K562 (cell line): Measurements from ENCODE around the gene MED29. TPM values are rescaled to one million over a fixed set of nuclear protein-coding genes. Genes with fewer than 3 reads are reported as not detected.

Source experiments
- ATAC-seq: fragments of 200-7000 bp; cut with Tn5 transposase; 3 replicates; pipeline ENCODE4 v1.9.1; 2020; ENCODE audit warnings: moderate library complexity
- BruUV-seq: library from RNA; stranded (reverse); fragments of 400-500 nt; replicated peaks from 2 replicates; lab custom pipeline; 2021; lab: Mats Ljungman, UMichigan
- CTCF ChIA-PET: fragments of 300-600 bp; formaldehyde crosslinking; extraction: SDS; loops from one replicate; lab custom pipeline; 2021; ENCODE audit warnings: low intra/inter-chr PET ratio; lab: Yijun Ruan, JAX
- POLR2A ChIA-PET: fragments of 300-600, 350-650 bp; sonication (Branson Sonifier 250); formaldehyde crosslinking; extraction: SDS; loops from one replicate; lab custom pipeline; 2021; ENCODE audit warnings: antibody characterized with exemption, inconsistent platforms; lab: Yijun Ruan, JAX
- DNase-seq, 4 experiments: peaks; one replicate each; pipeline versions ENCODE4 v3.0.0 to v3.0.0-alpha.2; 2011 to 2018; ENCODE audit warnings: low spot score in 3 of 4, mixed read lengths in 3 of 4; ENCODE audit errors: extremely low read depth in 1 of 4
- FAIRE-seq: peaks from 2 replicates; lab custom pipeline; 2011; peaks lifted over from hg19 to GRCh38; lab: Jason Lieb, UNC
- H2AFZ ChIP-seq: 2 replicates; pipeline ENCODE4 v1.6.0; 2011; ENCODE audit warnings: low read depth, low read length, control low read depth, inconsistent platforms
- H3K27ac ChIP-seq: fragments of 200-600 bp; 3 replicates; pipeline ENCODE4 v1.8.0; 2011; ENCODE audit warnings: low read depth, mild to moderate bottlenecking, control low read depth, inconsistent platforms, low read length, moderate library complexity, mixed read lengths; ENCODE audit errors: extremely low read depth
- H3K27me3 ChIP-seq, 2 experiments: fragments of 300-600 bp in 1 of 2; 2 replicates in 1 of 2; 3 replicates in 1 of 2; pipeline versions ENCODE4 v1.6.0 to v1.8.0; 2011; ENCODE audit warnings: inconsistent platforms in 2 of 2, low read length in 2 of 2, mild to moderate bottlenecking in 1 of 2, mixed read lengths in 1 of 2, moderate library complexity in 1 of 2; ENCODE audit not compliant: control insufficient read depth in 2 of 2, insufficient read depth in 2 of 2
- H3K36me3 ChIP-seq: fragments of 300-600 bp; 3 replicates; pipeline ENCODE4 v1.8.0; 2011; ENCODE audit warnings: mild to moderate bottlenecking, low read length, inconsistent platforms; ENCODE audit not compliant: control insufficient read depth, insufficient read depth
- H3K4me1 ChIP-seq, 2 experiments: fragments of 200-600 bp in 1 of 2; replicated peaks in 1 of 2; 2 replicates in 1 of 2; 3 replicates in 1 of 2; pipeline versions ENCODE4 v1.5.1 to v1.8.0; 2011; ENCODE audit warnings: inconsistent platforms in 2 of 2, low read length in 2 of 2, mild to moderate bottlenecking in 1 of 2, mixed read lengths in 1 of 2, moderate library complexity in 1 of 2; ENCODE audit not compliant: control insufficient read depth in 2 of 2, insufficient read depth in 2 of 2
- H3K4me2 ChIP-seq: 2 replicates; pipeline ENCODE4 v1.6.1; 2011; ENCODE audit warnings: low read length, control low read depth, inconsistent platforms, mixed read lengths; ENCODE audit not compliant: insufficient read depth
- H3K4me3 ChIP-seq: fragments of 200-600 bp; sonication (generic), shearing (Covaris generic); 2 replicates; pipeline ENCODE4 v1.5.1; 2016; ENCODE audit warnings: control low read depth, inconsistent platforms
- H3K79me2 ChIP-seq: fragments of 200-600 bp; 3 replicates; pipeline ENCODE4 v1.8.0; 2011; ENCODE audit warnings: low read length, inconsistent platforms; ENCODE audit not compliant: control insufficient read depth, insufficient read depth
- H3K9ac ChIP-seq, 2 experiments: 2 replicates each; pipeline versions ENCODE4 v1.6.0 to v1.6.1; 2011; ENCODE audit warnings: low read depth in 2 of 2, low read length in 2 of 2, control low read depth in 1 of 2, inconsistent platforms in 1 of 2, mild to moderate bottlenecking in 1 of 2, mixed read lengths in 1 of 2; ENCODE audit not compliant: insufficient read depth in 1 of 2
- H3K9me1 ChIP-seq: one replicate; pipeline ENCODE4 v1.6.0; 2011; ENCODE audit warnings: inconsistent platforms, mild to moderate bottlenecking, low read length, moderate library complexity; ENCODE audit not compliant: control insufficient read depth, insufficient read depth
- H3K9me3 ChIP-seq: replicated peaks from 2 replicates; pipeline ENCODE4 v1.5.1; 2011; ENCODE audit warnings: low read depth, low read length, inconsistent platforms; ENCODE audit not compliant: control insufficient read depth, insufficient read depth
- H4K20me1 ChIP-seq: replicated peaks from 2 replicates; pipeline ENCODE4 v1.6.1; 2011; ENCODE audit warnings: low read length, inconsistent platforms, mixed read lengths; ENCODE audit not compliant: control insufficient read depth, insufficient read depth
- BCOR ChIP-seq: fragments of 450-650 bp; IDR thresholded peaks from 2 replicates; pipeline ENCODE4 v1.6.1; 2016
- CTBP1 ChIP-seq: fragments of 450-650 bp; IDR thresholded peaks from 2 replicates; pipeline ENCODE4 v1.6.1; 2016; ENCODE audit warnings: borderline replicate concordance
- POLR2G ChIP-seq: fragments of 200-400 bp; formaldehyde crosslinking; IDR thresholded peaks from 2 replicates; pipeline ENCODE4 v1.6.1; 2017; ENCODE audit warnings: low read depth, mild to moderate bottlenecking, antibody characterized with exemption, low read length, moderate library complexity
- SPI1 ChIP-seq: IDR thresholded peaks from 2 replicates; pipeline ENCODE4 v1.6.1; 2011; ENCODE audit warnings: low read depth, low read length, control low read depth, borderline replicate concordance
- U2AF1 ChIP-seq: fragments of 200-400 bp; formaldehyde crosslinking; optimal IDR thresholded peaks from 2 replicates; pipeline ENCODE3; 2017; ENCODE audit warnings: mild to moderate bottlenecking, low read depth, low read length, moderate library complexity
- WGBS: fragments of 100-300 bp; shearing (Covaris generic); methylation state at CpG from one replicate; pipeline ENCODE4 v1.1.6; 2016; ENCODE audit warnings: low coverage, mixed read lengths; ENCODE audit not compliant: insufficient coverage; ENCODE audit errors: missing lambda C conversion rate; 5-methylcytosine and 5-hydroxymethylcytosine counted together
- in situ Hi-C: fragments of 300-500 bp; cut with MboI; formaldehyde crosslinking; loops from 4 replicates; pipeline ENCODE4 v1.15.0; 2018; ENCODE audit warnings: inconsistent platforms, mixed read lengths
- intact Hi-C: fragments of 100-400 bp; cut with micrococcal nuclease; formaldehyde crosslinking; loops from 2 replicates; pipeline ENCODE4 v1.14.2; 2022
- polyA plus RNA-seq, 8 experiments: library from polyadenylated mRNA; depleted of rRNA in 4 of 8; stranded (reverse) in 5 of 8; unstranded in 3 of 8; fragments of >200 nt; fragmentation: Nextera tagmentation in 2 of 8; fragmentation: Illumina TruSeq in 1 of 8; extraction: Ambion mirVana in 2 of 8; extraction: Trizol in 1 of 8; gene quantifications; 2 replicates each; pipeline versions ENCODE4 v1.2.1 to v1.2.3, GENCODE V29; 2011 to 2014; ENCODE audit warnings: inconsistent platforms in 1 of 8, missing spikeins in 1 of 8
- total RNA-seq, 7 experiments: library from RNA; depleted of rRNA in 6 of 7; stranded (reverse); fragments of >200 nt in 6 of 7; fragmentation: Illumina TruSeq in 2 of 7; extraction: Trizol in 2 of 7; gene quantifications; 2 replicates each; pipeline versions ENCODE4 v1.2.1 to v1.2.3, GENCODE V29; 2011 to 2021; ENCODE audit warnings: low replicate concordance in 1 of 7
- TF ChIP-seq, protein P1 (sequence below): fragments of 450-650 bp; IDR thresholded peaks from 2 replicates; pipeline ENCODE4 v1.6.1; 2018; ENCODE audit warnings: mild to moderate bottlenecking, low read depth; ENCODE audit not compliant: partially characterized antibody
- TF ChIP-seq, protein P2 (sequence below): sonication (generic); formaldehyde crosslinking; IDR thresholded peaks from 2 replicates; pipeline ENCODE4 v1.4.0; 2020; ENCODE audit warnings: mild to moderate bottlenecking, missing genetic modification reagents

The MED29 gene
- total and polyA plus RNA-seq, 9 of the 15 experiments (the other 6 are each of a cell fraction or from before 2014, with no cell fraction given): 1.8 to 22.6 (median 12.4) TPM

DNA sequence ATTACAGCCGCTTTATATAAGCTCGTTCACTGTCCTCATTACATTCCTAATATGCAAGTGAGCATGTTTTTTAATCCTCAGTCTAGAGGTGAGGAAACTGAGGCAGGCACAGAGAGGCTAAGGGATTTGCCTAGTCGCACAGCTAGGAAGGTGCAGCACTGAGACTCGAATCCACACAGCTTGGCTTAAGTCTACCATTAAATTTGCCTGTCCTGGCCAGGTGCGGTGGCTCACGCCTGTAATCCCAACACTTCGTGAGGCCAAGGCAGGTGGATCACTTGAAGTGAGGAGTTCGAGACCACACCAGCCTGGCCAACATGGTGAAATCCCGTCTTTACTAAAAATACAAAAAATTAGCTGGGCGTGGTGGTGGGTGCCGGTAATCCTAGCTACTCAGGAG, 36.5 kb downstream of the MED29 start:
- no peak overlapping the region for H3K4me3 ChIP-seq
- no peak overlapping the region for H3K27ac ChIP-seq
- FAIRE-seq: no peak
- H3K4me1 ChIP-seq: peaks cover 11 to 29% of the 10 kb centered on the region in 2 experiments
- CTCF ChIA-PET: no interaction called here
- DNase-seq: no peak
- intact Hi-C loops: no loop called here
- H3K79me2 ChIP-seq: peaks cover under 1% of the 10 kb centered on the region; the same call in 2 of the 3 replicates
- no peaks in the 10 kb centered on the region for H3K27me3 ChIP-seq
- peaks cover 21% of the 10 kb centered on the region; the same call in 2 of the 3 replicates for H3K36me3 ChIP-seq
- 52% methylated on average over 11 of the region's 11 CpGs for WGBS
- H3K9me3 ChIP-seq: no peaks in the 10 kb centered on the region
- 0 out of 2 replicates have a peak, but pooled peaks cover under 1% of the 10 kb centered on the region for H4K20me1 ChIP-seq
- H2AFZ ChIP-seq: no peak overlapping the region
- TF ChIP-seq U2AF1: no peak
- TF ChIP-seq BCOR: peak; percentile 28; the same call in 1 of the 2 replicates
- TF ChIP-seq, all 486 proteins: peak for 1
- Histone ChIP-seq H3K4me2 (no peak overlapping the region), H3K9ac (peak overlapping the region in 1 of 2 experiments; percentile 8; a peak in 1 of 4 replicates), H3K9me1 (no peaks in the 10 kb centered on the region)
- POLR2A ChIA-PET: interaction anchor here (0.6 to 9.1 kb wide), 3 partner anchors 6 to 137 kb away, joined by 3 to 141 read pairs (median 5); partner anchors contain the start of gene RPS16
- in situ Hi-C loops: no loop called here
- no TSS peak for BruUV-seq
- ATAC-seq: no peak

- ATAC-seq (no peak), DNase-seq (no peak), FAIRE-seq (no peak)
- peak; percentile 58 for TF ChIP-seq POLR2G
- TF ChIP-seq, protein P1, sequence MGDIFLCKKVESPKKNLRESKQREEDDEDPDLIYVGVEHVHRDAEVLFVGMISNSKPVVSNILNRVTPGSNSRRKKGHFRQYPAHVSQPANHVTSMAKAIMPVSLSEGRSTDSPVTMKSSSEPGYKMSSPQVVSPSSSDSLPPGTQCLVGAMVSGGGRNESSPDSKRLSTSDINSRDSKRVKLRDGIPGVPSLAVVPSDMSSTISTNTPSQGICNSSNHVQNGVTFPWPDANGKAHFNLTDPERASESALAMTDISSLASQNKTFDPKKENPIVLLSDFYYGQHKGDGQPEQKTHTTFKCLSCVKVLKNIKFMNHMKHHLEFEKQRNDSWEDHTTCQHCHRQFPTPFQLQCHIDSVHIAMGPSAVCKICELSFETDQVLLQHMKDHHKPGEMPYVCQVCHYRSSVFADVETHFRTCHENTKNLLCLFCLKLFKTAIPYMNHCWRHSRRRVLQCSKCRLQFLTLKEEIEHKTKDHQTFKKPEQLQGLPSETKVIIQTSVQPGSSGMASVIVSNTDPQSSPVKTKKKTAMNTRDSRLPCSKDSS: no peak
- TF ChIP-seq SPI1: no peak
- TF ChIP-seq CTBP1: no peak
- TF ChIP-seq, protein P2, sequence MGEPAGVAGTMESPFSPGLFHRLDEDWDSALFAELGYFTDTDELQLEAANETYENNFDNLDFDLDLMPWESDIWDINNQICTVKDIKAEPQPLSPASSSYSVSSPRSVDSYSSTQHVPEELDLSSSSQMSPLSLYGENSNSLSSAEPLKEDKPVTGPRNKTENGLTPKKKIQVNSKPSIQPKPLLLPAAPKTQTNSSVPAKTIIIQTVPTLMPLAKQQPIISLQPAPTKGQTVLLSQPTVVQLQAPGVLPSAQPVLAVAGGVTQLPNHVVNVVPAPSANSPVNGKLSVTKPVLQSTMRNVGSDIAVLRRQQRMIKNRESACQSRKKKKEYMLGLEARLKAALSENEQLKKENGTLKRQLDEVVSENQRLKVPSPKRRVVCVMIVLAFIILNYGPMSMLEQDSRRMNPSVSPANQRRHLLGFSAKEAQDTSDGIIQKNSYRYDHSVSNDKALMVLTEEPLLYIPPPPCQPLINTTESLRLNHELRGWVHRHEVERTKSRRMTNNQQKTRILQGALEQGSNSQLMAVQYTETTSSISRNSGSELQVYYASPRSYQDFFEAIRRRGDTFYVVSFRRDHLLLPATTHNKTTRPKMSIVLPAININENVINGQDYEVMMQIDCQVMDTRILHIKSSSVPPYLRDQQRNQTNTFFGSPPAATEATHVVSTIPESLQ: no peak
- Histone ChIP-seq H3K9me3 (no peaks in the 10 kb centered on the region), H3K4me3 (no peak overlapping the region), H3K4me2 (no peak overlapping the region), H3K27me3 (no peaks in the 10 kb centered on the region), H2AFZ (no peak overlapping the region), H3K79me2 (peaks cover 9% of the 10 kb centered on the region), H4K20me1 (peaks cover 8% of the 10 kb centered on the region; the same call in 1 of the 2 replicates), H3K4me1 (peaks cover 15 to 30% of the 10 kb centered on the region in 2 experiments), H3K36me3 (peaks cover 27% of the 10 kb centered on the region), H3K9me1 (no peaks in the 10 kb centered on the region), H3K27ac (no peak overlapping the region), H3K9ac (peak overlapping the region in 1 of 2 experiments; percentile 51; a peak in 2 of 4 replicates)
- POLR2A ChIA-PET: interaction anchor here (0.6 to 9.1 kb wide), 4 partner anchors 5 to 68 kb away, joined by 3 to 141 read pairs (median 5); partner anchors contain the start of gene RPS16
- WGBS: 68% methylated on average over 21 of the region's 23 CpGs
- in situ Hi-C loops: no loop called here
- CTCF ChIA-PET: no interaction called here
- BruUV-seq: no TSS peak
- intact Hi-C loops: no loop called here
Measured at GRCh38 chr19:39428283-39429112, 37.3 kb downstream of the MED29 start.
